G401 (cell line): ENCODE data around the gene SUPT6H. TPM values are rescaled to one million over a fixed set of nuclear protein-coding genes. Genes with fewer than 3 reads are reported as not detected.
"Not testable (repeated sequence)": the region's sequence is repeated elsewhere in the genome, so short reads cannot be mapped to it uniquely, and the experiment has no call there.

Experiments
- DNase-seq: peaks from one replicate; pipeline ENCODE4 v3.0.0-alpha.2; 2015; ENCODE audit warnings: low spot score
- in situ Hi-C: cut with HindIII; loops from 2 replicates; pipeline ENCODE4 v1.10.0; 2016; ENCODE audit warnings: low sequenced_read_pairs, mixed read lengths
- total RNA-seq: library from RNA; depleted of rRNA; stranded (reverse); fragments of >200 nt; shearing (Covaris generic); gene quantifications from 2 replicates; pipeline ENCODE4 v1.2.3, GENCODE V29; 2014

SUPT6H gene
- total RNA-seq, 1 experiment from 2014 or later: 43.0 TPM

DNA sequence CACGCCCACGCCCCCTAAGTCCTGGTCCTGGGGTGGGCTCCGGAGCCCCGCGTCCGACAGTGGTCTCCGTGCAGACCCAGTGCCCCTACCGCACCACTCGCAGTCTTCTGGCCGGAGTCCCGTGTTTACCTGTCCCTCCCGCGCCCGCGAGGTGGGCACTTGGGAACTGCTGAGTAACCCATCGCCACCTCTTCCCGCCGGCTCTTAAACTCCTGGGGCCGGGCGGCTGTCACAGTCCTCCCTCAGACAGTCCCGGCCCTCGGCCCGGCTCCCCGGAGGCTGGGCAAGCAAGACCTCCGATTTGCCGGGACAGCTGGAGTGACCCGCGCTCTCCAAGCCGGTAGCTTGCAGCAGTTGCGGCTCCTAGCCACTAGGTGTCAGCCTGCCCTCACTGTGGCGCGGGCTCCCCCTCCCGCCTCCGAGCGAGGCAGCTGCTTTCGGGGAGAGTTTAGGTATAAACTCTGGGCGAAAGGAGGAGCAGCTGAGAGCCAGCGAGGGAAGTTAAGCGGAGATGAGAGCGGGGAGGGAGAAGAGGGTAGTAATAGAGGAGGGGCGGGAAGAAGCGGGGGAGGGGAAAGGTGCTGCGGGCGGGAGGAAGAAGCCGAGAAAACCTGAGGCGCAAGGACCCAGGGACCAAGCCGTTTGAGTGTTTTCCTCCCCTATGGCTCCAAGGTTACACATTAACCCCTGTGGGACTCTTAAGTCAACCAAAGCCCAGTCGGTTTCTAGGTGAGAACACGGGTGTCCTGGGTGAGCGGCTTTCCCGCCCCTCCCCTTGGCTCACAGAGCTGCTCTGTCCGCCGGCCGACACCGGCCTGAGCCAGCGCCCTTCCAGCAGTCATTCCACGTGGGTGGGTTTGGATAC lies 64.9 kb downstream of the SUPT6H start:
- DNase-seq: peak; percentile 91

DNA sequence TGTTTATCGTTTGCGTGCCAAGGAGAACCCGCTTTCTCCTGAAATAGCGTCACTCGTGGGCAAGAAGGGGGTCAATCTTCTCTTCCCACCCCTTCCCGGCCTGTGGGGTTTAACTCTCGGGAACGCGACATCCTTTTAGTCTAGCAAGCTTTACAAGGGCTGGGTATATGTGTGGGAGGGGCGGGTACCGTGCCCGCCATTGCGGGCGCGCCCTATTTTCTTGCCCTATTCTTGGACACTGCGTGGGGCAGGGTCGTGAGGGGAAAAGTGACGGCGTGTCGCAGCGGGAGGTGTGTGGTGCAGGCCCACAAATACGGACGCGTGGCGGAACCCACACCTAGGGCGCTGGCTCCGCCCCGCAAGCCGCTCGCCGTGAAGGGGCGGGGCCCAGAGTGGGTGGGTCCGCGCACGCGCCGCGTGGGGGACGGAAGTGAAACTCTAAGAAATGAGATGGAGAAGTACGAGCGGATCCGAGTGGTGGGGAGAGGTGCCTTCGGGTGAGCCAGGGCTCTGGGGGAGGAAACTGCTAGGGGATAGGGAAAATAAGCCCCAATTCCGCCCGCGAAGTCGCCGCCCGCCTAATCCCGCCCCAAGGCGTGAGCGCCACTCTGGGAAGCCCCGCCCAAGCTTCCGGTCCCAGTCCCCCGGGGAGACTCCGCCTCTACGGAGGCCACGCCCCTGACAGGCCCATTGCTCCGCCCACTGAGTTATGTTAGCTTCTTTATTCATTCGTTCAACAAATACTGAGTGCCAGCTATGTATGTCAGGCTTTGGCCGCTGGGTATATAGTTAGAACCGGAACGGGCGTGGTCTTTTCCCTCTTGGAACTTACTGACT lies 66.6 kb downstream of the SUPT6H start, which contains the start of gene NEK8:
Gene NEK8 (plus strand): TSS at position 425 of the 837 bp plus-strand sequence. CDS start 26 bp downstream, at position 451.
- DNase-seq: peak; percentile 89
- in situ Hi-C loops: no loop called here

More for the DNA sequence above, 64.9 kb downstream of the SUPT6H start:
- in situ Hi-C loops: no loop called here

DNA sequence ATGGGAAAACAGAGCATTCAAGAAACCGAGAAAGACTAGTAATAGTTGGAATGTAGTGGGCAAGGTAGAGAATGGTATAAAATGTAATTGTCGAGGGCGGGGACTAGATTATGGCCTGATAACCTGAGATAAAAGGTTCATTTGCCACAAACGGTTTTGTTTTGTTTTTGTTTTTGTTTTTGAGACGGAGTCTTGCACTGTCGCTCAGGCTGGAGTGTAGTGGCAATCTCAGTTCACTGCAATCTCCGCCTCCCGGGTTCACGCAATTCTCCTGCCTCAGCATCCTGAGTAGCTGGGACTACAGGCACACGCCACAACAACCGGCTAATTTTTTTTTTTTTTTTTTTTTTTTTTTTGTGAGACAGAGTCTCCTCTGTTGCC lies 67.9 kb downstream of the SUPT6H start:
- in situ Hi-C loops: no loop called here
- no peak for DNase-seq

- in situ Hi-C loops: no loop called here
- DNase-seq: no peak
These were observed 71.3 kb downstream of the SUPT6H start for GRCh38 chr17:28733346-28733745.

DNA sequence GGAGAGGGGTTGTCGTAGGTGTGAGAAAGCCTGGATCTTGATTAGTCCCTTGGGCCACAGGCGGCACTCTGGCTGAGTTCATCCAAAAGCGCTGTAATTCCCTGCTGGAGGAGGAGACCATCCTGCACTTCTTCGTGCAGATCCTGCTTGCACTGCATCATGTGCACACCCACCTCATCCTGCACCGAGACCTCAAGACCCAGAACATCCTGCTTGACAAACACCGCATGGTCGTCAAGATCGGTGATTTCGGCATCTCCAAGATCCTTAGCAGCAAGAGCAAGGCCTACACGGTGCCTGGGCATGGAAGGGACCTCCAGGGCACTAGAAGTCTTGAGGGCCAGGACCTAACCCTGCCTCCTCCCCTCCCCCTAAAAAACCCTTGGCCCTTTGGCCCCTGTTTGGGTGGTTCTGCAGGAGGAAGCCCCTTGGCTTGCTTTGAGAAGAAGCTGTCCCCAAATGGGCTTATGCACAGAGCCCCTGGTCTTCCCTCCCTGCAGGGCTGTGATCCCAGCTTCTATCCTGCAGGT lies 72.8 kb downstream of the SUPT6H start:
- in situ Hi-C loops: no loop called here

DNA sequence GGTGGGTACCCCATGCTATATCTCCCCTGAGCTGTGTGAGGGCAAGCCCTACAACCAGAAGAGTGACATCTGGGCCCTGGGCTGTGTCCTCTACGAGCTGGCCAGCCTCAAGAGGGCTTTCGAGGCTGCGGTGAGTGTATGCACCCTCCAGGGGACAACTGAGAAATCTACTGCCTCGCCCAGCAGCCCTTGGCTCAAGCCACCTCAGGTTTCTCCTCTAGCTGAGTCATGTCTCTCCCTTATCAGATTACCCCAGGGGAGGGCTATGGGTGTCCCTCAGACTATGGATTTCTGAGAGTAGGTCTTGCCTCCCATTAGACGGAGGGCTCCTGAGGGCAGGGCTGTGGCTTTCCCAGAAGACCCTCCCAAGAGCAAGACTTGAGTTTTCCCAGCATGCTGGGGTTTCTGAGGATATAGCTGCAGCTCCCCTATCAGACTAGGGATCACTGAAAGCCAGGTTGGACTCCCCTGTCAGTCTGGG lies 73.3 kb downstream of the SUPT6H start:
- no peak for DNase-seq
- in situ Hi-C loops: no loop called here

More for the DNA sequence above, 72.8 kb downstream of the SUPT6H start:
- no peak for DNase-seq

- in situ Hi-C loops, DNase-seq: not testable (repeated sequence)
These were observed 74.1 kb downstream of the SUPT6H start for GRCh38 chr17:28735913-28736769.

DNA sequence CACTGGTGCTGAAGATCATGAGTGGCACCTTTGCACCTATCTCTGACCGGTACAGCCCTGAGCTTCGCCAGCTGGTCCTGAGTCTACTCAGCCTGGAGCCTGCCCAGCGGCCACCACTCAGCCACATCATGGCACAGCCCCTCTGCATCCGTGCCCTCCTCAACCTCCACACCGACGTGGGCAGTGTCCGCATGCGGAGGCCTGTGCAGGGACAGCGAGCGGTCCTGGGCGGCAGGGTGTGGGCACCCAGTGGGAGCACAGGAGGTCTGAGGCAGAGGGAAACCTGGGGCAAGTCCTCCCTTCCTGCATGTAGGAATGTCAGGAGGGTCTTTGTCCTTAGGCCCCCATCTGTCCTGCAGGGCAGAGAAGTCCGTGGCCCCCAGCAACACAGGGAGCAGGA lies 75.3 kb downstream of the SUPT6H start:
- in situ Hi-C loops: no loop called here
- no peak for DNase-seq

- DNase-seq: no peak
- in situ Hi-C loops: no loop called here
These were observed 76.0 kb downstream of the SUPT6H start for GRCh38 chr17:28737770-28738679.

- in situ Hi-C loops: no loop called here
These were observed 76.8 kb downstream of the SUPT6H start for GRCh38 chr17:28738680-28739384.

DNA sequence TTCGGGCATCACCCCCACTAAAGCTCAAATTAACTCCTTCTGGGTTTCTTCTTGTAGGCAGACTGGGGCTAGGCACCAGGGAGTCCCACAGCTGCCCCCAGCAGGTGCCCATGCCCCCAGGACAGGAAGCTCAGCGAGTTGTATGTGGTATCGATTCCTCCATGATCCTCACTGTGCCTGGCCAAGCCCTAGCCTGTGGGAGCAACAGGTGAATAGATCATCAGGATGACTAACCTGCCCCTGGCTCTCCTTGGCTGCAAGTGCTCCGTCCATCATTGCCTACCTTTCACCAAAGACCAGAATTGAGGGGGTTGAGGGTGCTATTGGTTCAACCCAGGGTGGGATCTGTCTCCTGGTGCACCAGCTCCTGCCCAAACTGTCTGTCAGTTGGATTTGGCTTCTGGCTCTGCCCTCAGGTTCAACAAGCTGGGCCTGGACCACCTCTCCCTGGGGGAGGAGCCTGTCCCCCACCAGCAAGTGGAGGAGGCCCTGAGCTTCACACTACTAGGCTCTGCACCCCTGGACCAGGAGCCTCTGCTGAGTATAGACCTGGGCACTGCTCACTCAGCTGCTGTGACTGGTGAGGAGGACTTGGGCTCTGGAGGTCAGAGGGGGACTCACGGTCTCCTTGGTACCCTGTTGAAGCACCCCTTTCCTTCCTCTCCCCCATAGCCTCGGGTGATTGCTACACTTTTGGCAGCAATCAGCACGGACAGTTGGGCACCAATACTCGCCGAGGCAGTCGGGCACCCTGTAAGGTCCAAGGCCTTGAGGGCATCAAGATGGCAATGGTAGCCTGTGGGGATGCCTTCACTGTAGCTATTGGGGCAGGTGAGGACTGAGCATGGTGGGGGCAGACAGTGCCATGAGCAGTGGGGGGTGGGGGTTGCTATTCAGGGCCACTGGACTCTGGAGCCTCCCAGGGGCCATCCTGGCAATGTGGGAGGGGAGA lies 78.7 kb downstream of the SUPT6H start:
- in situ Hi-C loops: no loop called here
- no peak for DNase-seq

More at GRCh38 chr17:28738680-28739384, 76.8 kb downstream of the SUPT6H start:
- no peak for DNase-seq

- no peak for DNase-seq
- in situ Hi-C loops: no loop called here
These were observed 79.6 kb downstream of the SUPT6H start for GRCh38 chr17:28741358-28742349.

- in situ Hi-C loops: no loop called here
- DNase-seq: peak; percentile 78
These were observed 81.5 kb downstream of the SUPT6H start, which contains the start of gene TRAF4 for GRCh38 chr17:28743243-28744103. Gene TRAF4 (plus strand): TSS chr17:28744011. CDS start chr17:28744113, 102 bp downstream.
